HG03039 (cell line): ENCODE data around the gene PLXNB2.

Experiments
- ATAC-seq: cut with Tn5 transposase; IDR thresholded peaks from one replicate; pipeline ENCODE4 v1.9.1; 2021; ENCODE audit warnings: mild to moderate bottlenecking, moderate library complexity; ENCODE audit not compliant: unreplicated experiment

Gene PLXNB2

GRCh38 chr22:50255099-50255498 is 52.3 kb downstream of the PLXNB2 start:
- no peak for ATAC-seq

- no peak for ATAC-seq
Observed at GRCh38 chr22:50253941-50254340, 53.5 kb downstream of the PLXNB2 start.

- ATAC-seq = no peak
Observed at GRCh38 chr22:50253046-50253915, 54.2 kb downstream of the PLXNB2 start.

- ATAC-seq = no peak
Observed at GRCh38 chr22:50252082-50253045, 55.1 kb downstream of the PLXNB2 start.

GRCh38 chr22:50251477-50252081 is 55.9 kb downstream of the PLXNB2 start:
- ATAC-seq = no peak

GRCh38 chr22:50250555-50251476 is 56.6 kb downstream of the PLXNB2 start, which contains the start of gene HDAC10:
Gene HDAC10 (minus strand): TSS chr22:50251265. CDS start chr22:50251032, 233 bp downstream.
- ATAC-seq = peak; percentile 47

- ATAC-seq = no peak
Observed at GRCh38 chr22:50250249-50250554, 57.2 kb downstream of the PLXNB2 start.

- ATAC-seq = no peak
Observed at GRCh38 chr22:50249341-50250248, 57.9 kb downstream of the PLXNB2 start.

- ATAC-seq = no peak
Observed at GRCh38 chr22:50248196-50249081, 59.0 kb downstream of the PLXNB2 start.

- no peak for ATAC-seq
Observed at GRCh38 chr22:50247748-50248147, 59.7 kb downstream of the PLXNB2 start.

- ATAC-seq = no peak
Observed at GRCh38 chr22:50246242-50247175, 60.9 kb downstream of the PLXNB2 start.

- ATAC-seq = no peak
Observed at GRCh38 chr22:50245214-50246072, 62.0 kb downstream of the PLXNB2 start.

- ATAC-seq = peak; percentile 70
Observed at GRCh38 chr22:50244420-50245213, 62.8 kb downstream of the PLXNB2 start, which contains the start of gene TUBGCP6. Gene TUBGCP6 (minus strand): TSS chr22:50245023. CDS start chr22:50244459, 564 bp downstream.

- peak; percentile 0 for ATAC-seq
Observed at GRCh38 chr22:50243685-50244419, 63.6 kb downstream of the PLXNB2 start.
